ENCODE data around the gene TMEM79. TPM values are rescaled to one million over a fixed set of nuclear protein-coding genes. Genes with fewer than 3 reads are reported as not detected.
"Not testable (repeated sequence)": the region's sequence is repeated elsewhere in the genome, so short reads cannot be mapped to it uniquely, and the experiment has no call there.

The TMEM79 gene
- total RNA-seq, 1 experiment from 2014 or later = 2.3 TPM

DNA sequence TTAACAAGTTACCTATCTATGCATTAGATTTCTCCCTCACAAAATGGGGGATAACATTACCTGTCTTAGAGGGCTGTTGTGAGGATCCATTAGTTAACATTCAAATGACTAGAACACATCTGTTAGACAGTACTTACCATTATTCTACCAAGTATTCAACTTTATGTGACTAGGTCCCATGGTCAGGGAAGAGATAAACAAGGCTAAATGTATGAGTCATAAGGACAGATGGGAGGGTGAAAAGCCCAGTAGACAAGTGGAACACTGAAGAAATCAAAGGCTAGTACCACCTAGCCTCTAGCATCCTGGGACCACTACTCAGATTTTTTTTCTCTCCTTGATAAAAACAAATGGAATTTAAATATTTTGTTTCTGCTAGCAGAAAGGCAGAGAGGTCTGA lies 24.0 kb downstream of the TMEM79 start:
- Histone ChIP-seq H3K36me3 (replicated peaks; ENCODE audit: control insufficient read depth, insufficient read depth, low read length) (peaks cover 33% of the 10 kb centered on the region), H3K4me3 (ENCODE audit: insufficient read depth, low read depth, low read length) (no peak overlapping the region), H3K27me3 (ENCODE audit: control insufficient read depth, insufficient read depth, low read length) (no peaks in the 10 kb centered on the region)
- no peak for DNase-seq

DNA sequence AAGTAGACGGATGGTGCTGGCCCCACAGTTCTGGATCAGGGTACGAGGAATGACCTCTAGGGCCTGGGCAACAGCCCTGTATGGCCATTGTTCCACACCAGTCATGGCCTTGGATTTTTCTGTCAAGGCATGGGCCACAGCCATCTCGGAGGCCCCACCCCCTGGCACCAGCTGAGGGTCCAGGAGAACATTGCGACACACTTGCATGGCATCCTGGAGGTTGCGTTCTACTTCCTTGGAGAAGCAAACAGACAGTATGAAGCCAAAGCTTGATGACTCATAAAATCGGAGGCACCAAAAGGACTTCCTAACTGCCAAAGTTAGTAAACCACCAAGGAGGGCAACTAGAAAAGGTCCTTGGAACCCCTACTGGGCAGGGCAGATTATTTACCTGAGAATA lies 26.8 kb downstream of the TMEM79 start:
- DNase-seq = no peak
- H3K4me3 ChIP-seq (ENCODE audit: insufficient read depth, low read depth, low read length) = no peak overlapping the region
- H3K27me3 ChIP-seq (ENCODE audit: control insufficient read depth, insufficient read depth, low read length) = no peaks in the 10 kb centered on the region
- peaks cover 41% of the 10 kb centered on the region for H3K36me3 ChIP-seq (replicated peaks; ENCODE audit: control insufficient read depth, insufficient read depth, low read length)

DNA sequence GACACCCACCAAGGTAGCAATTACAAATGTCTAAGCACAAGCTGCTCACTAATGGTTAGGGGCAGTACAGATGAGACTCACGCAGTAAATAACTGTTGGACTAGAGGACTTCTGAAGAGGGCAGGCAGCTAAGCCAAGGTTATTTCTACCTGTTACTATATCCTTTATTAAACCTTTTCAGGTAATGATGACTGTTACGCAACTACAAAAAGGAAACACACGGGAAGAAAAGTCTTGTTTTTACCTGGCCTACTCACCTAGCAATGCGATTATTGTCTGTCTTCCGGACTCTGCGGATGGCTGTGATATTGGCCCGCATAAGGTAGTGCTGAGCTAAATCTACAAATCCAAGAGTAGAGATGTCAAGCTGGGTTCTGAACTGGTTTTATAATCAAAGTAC lies 32.8 kb downstream of the TMEM79 start:
- peaks cover 57% of the 10 kb centered on the region for H3K36me3 ChIP-seq (replicated peaks; ENCODE audit: control insufficient read depth, insufficient read depth, low read length)
- no peak overlapping the region for H3K4me3 ChIP-seq (ENCODE audit: insufficient read depth, low read depth, low read length)
- no peaks in the 10 kb centered on the region for H3K27me3 ChIP-seq (ENCODE audit: control insufficient read depth, insufficient read depth, low read length)
- no peak for DNase-seq

DNA sequence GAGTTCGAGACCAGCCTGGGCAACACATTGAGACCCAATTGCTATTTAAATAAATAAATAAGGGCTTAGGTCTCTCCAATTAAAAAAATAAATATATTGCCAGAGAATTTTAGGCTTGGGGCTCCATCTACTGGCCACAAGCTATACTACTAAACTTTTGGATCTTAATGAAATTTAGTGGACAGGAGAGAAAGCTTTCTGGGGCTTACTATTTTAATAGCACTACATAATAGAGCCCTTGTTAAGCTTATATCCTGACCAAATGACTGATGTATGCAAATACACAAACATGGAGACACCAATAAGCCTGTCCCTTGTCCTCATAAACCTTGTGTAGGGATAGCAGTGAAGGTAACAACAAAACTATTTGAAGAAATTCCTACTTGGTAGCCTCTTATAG lies 35.5 kb downstream of the TMEM79 start:
- DNase-seq = peak; percentile 50
- peaks cover 61% of the 10 kb centered on the region for H3K36me3 ChIP-seq (replicated peaks; ENCODE audit: control insufficient read depth, insufficient read depth, low read length)
- no peak overlapping the region for H3K4me3 ChIP-seq (ENCODE audit: insufficient read depth, low read depth, low read length)
- no peaks in the 10 kb centered on the region for H3K27me3 ChIP-seq (ENCODE audit: control insufficient read depth, insufficient read depth, low read length)

DNA sequence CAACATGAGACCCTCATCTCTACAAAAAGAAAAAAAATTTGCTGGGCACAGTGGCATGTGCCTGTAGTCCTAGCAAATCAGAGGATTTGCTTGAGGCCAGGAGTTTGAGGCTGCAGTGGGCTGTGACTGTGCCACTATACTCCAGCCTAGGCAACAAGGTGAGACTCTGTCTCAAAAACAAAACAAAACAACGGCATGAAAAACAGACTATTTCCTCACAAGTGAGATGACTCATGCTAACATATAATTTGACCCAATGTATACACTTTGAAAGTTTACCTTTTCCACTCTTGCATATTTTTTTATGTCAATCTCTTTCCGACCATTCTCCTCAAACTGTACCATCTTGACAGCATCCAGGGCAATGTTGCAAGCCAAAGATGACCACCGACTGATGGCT lies 36.4 kb downstream of the TMEM79 start:
- no peak for DNase-seq
- Histone ChIP-seq H3K36me3 (replicated peaks; ENCODE audit: control insufficient read depth, insufficient read depth, low read length) (peaks cover 61% of the 10 kb centered on the region), H3K27me3 (ENCODE audit: control insufficient read depth, insufficient read depth, low read length) (no peaks in the 10 kb centered on the region), H3K4me3 (ENCODE audit: insufficient read depth, low read depth, low read length) (no peak overlapping the region)

DNA sequence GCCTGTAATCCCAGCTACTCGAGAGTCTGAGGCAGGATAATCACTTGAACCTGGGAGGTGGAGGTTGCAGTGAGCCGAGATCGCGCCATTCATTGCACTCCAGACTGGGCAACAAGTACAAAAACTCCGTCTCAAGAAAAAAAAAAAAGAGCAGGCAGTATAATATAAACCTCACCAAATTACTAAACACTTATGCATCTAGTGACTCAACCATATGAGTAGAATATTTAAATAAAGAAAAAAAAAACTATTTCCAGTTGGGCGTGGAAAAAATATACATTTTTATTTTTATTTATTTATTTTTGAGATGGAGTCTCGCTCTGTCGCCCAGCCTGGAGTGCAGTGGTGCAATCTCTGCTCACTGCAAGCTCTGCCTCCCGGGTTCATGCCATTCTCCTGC lies 39.1 kb downstream of the TMEM79 start:
- not testable (repeated sequence) for DNase-seq; H3K4me3 ChIP-seq (ENCODE audit: insufficient read depth, low read depth, low read length); H3K27me3 ChIP-seq (ENCODE audit: control insufficient read depth, insufficient read depth, low read length)
- peaks cover 44% of the 10 kb centered on the region for H3K36me3 ChIP-seq (replicated peaks; ENCODE audit: control insufficient read depth, insufficient read depth, low read length)

DNA sequence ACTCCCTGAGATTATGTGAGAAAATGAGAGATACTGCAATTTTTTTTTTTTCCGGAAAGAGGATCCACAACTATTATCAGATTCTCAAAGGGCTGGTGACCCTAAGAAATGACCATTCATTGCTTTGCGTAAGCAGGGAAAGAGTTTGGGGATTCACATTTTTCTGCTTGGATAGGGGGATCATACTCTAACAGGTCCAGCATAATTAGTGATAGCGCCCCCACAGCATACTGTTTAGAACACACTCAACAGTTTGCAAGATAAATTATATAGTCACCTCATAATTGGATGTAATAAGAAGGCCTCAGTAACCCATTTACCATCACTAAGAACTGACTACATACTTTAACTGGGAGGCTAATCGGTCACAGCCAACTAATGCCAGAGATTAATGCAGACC lies 52.1 kb downstream of the TMEM79 start:
- Histone ChIP-seq H3K36me3 (replicated peaks; ENCODE audit: control insufficient read depth, insufficient read depth, low read length) (peaks cover 29% of the 10 kb centered on the region), H3K4me3 (ENCODE audit: insufficient read depth, low read depth, low read length) (no peak overlapping the region), H3K27me3 (ENCODE audit: control insufficient read depth, insufficient read depth, low read length) (no peaks in the 10 kb centered on the region)
- DNase-seq = no peak

DNA sequence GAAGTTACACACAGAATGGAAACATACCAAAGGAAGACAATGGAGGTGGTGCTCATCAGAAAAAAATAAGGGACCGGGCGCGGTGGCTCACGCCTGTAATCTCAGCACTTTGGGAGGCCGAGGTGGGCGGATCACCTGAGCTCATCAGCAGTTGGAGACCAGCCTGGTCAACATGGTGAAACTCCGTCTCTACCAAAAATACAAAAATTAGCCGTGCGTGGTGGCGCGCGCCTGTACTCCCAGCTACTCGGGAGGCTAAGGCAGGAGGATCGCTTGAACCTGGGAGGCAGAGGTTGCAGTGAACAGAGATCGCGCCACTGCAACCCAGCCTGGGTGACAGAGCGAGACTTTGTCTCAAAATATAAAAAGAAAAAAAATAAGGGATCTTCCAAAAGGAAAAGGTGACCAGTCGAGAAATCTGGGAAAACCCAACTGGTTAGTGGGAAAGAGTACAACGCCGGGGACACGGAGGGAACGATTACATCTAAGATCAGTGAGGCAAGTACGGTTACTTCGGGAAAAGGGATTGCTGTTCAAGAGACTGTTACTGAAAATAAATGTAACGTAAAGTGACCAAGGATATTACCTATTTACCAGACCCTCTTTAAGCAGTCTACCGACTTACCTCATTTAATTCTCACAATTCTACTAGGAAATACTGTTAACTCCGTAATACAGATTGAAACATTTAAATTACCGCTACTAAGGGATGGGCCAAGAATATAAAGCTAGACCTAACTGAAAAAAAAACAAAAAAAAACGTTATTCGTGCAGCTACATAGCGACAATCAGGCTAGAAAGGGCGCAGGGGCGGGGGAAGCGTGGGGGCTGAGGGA lies 53.1 kb downstream of the TMEM79 start:
- DNase-seq = no peak
- peak overlapping the region; percentile 72 for H3K4me3 ChIP-seq (ENCODE audit: insufficient read depth, low read depth, low read length)
- peaks cover 26% of the 10 kb centered on the region for H3K36me3 ChIP-seq (replicated peaks; ENCODE audit: control insufficient read depth, insufficient read depth, low read length)
- no peaks in the 10 kb centered on the region for H3K27me3 ChIP-seq (ENCODE audit: control insufficient read depth, insufficient read depth, low read length)

DNA sequence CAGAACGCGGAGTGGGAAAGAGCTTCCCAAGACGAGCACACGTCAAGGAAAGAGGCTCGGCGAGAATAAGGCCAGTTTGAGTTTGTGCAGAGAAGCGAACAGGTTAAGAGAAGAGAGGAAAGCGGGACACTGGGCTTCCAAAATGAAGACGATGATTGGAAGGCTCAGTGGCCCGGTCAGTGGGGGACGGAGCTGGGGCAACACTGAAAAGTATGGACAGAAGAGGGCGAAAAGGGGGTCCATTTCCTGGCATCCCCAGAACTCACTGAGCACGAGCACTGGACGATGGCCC lies 53.7 kb downstream of the TMEM79 start:
- no peaks in the 10 kb centered on the region for H3K27me3 ChIP-seq (ENCODE audit: control insufficient read depth, insufficient read depth, low read length)
- no peak for DNase-seq
- peaks cover 21% of the 10 kb centered on the region for H3K36me3 ChIP-seq (replicated peaks; ENCODE audit: control insufficient read depth, insufficient read depth, low read length)
- peak overlapping the region; percentile 72 for H3K4me3 ChIP-seq (ENCODE audit: insufficient read depth, low read depth, low read length)

DNA sequence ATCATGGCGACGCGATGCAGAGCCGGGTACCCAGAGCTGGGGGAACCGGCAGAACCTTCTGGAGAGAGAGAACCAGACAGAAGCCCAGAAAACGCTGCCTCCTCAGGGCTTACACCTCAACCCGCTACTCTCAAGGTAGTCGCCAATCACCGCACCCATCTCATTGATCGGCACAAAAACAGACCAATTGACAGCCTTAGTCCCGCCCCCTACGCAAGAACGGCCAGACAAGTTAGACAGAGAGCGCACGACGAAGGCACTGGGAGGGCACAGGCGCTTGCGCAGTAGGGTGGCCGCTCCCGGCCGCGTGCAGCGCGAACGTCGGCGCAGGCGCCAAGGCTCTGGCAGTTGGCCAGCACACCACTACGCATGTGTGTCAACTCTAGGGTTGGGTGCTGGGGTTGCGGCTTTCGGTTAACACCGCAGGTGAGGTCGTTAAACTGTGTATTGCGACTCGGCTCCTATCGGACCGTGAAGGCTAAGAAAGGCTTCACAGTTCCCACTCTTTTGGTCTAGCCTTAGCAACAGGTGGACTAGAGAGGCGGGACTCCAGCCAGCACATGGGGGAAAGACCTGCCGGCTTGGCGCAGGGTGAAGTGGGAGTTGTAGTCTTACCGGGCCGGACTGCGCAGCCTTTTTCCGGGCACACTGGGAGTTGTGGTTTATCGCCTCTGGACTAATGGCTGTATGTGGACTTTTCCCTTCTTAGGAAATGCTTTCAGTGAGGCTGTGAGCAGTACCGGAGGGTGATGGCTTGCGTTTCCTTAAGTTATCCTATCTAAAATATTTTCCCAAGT lies 54.3 kb downstream of the TMEM79 start, which contains the start of the genes CCT3 and TSACC:
Gene CCT3 (minus strand): TSS at position 113 of the 797 bp plus-strand sequence. CDS start 108 bp downstream, at position 5.
Gene TSACC (plus strand): TSS at position 347 of the 797 bp plus-strand sequence. CDS start 1,232 bp downstream, outside the sequence.
- DNase-seq = peak; percentile 97
- Histone ChIP-seq H3K4me3 (ENCODE audit: insufficient read depth, low read depth, low read length) (peak within 1 kb of the TSS; percentile 72), H3K27me3 (ENCODE audit: control insufficient read depth, insufficient read depth, low read length) (no peaks in the 10 kb centered on the region), H3K36me3 (replicated peaks; ENCODE audit: control insufficient read depth, insufficient read depth, low read length) (peaks cover 19% of the 10 kb centered on the region)

Other genes with a start within 250 kb of the TMEM79 start
- gene UBQLN4, start 230.5 kb upstream of the TMEM79 start, total RNA-seq (2014; rRNA removed; shearing (Covaris generic)) = 64.6 and 66.3 TPM in 2 replicates
- gene LAMTOR2, start 229.5 kb upstream of the TMEM79 start, total RNA-seq (2014; rRNA removed; shearing (Covaris generic)) = 58.0 and 74.1 TPM in 2 replicates
- 18.3 and 27.6 TPM in 2 replicates for gene RAB25, start 223.2 kb upstream of the TMEM79 start, total RNA-seq (2014; rRNA removed; shearing (Covaris generic))
- 52.7 and 65.2 TPM in 2 replicates for gene MEX3A, start 201.9 kb upstream of the TMEM79 start, total RNA-seq (2014; rRNA removed; shearing (Covaris generic))
- gene LMNA, start 169.6 kb upstream of the TMEM79 start, total RNA-seq (2014; rRNA removed; shearing (Covaris generic)) = 101 and 119 TPM in 2 replicates
- gene SEMA4A, start 130.7 kb upstream of the TMEM79 start, total RNA-seq (2014; rRNA removed; shearing (Covaris generic)) = 10.3 and 15.8 TPM in 2 replicates
- 31.9 and 33.2 TPM in 2 replicates for gene SLC25A44, start 90.2 kb upstream of the TMEM79 start, total RNA-seq (2014; rRNA removed; shearing (Covaris generic))
- 286 and 290 TPM in 2 replicates for gene PMF1, start 71.3 kb upstream of the TMEM79 start, total RNA-seq (2014; rRNA removed; shearing (Covaris generic))
- 1.4 and 2.7 TPM in 2 replicates for gene BGLAP, start 42.1 kb upstream of the TMEM79 start, total RNA-seq (2014; rRNA removed; shearing (Covaris generic))
- 6.1 and 11.5 TPM in 2 replicates for gene PAQR6, start 36.3 kb upstream of the TMEM79 start, total RNA-seq (2014; rRNA removed; shearing (Covaris generic))
- 216 and 232 TPM in 2 replicates for gene SMG5, start 1.5 kb upstream of the TMEM79 start, total RNA-seq (2014; rRNA removed; shearing (Covaris generic))
- 106 and 120 TPM in 2 replicates for gene GLMP, start 11.4 kb downstream of the TMEM79 start, total RNA-seq (2014; rRNA removed; shearing (Covaris generic))
- not detected in 2 replicates for gene VHLL, start 15.0 kb downstream of the TMEM79 start, total RNA-seq (2014; rRNA removed; shearing (Covaris generic))
- gene CCT3, start 54.0 kb downstream of the TMEM79 start, total RNA-seq (2014; rRNA removed; shearing (Covaris generic)) = 826 and 946 TPM in 2 replicates
- gene TSACC, start 54.2 kb downstream of the TMEM79 start, total RNA-seq (2014; rRNA removed; shearing (Covaris generic)) = 2.2 and 3.5 TPM in 2 replicates
- gene RHBG, start 84.9 kb downstream of the TMEM79 start, total RNA-seq (2014; rRNA removed; shearing (Covaris generic)) = 0.69 and 1.3 TPM in 2 replicates
- 14.2 TPM in 2 replicates for gene MEF2D, start 216.4 kb downstream of the TMEM79 start, total RNA-seq (2014; rRNA removed; shearing (Covaris generic))